WTC11 (cell line): Measurements from ENCODE around the gene DRD4. TPM values are rescaled to one million over a fixed set of nuclear protein-coding genes. Genes with fewer than 3 reads are reported as not detected.

ENCODE experiments used
- ATAC-seq: fragments of 200-7000 bp; cut with Tn5 transposase; 2 replicates; pipeline ENCODE4 v1.10.0; 2021; ENCODE audit warnings: mild to moderate bottlenecking, moderate library complexity
- CTCF ChIA-PET: fragments of 300-600 bp; sonication (Branson Sonifier 250); formaldehyde crosslinking; loops from one replicate; lab custom pipeline; 2021; ENCODE audit warnings: antibody characterized with exemption; lab: Charles Lee
- POLR2A ChIA-PET: fragments of 350-600 bp; sonication (Branson Sonifier 250); formaldehyde crosslinking; loops from one replicate; lab custom pipeline; 2021; ENCODE audit warnings: antibody characterized with exemption; lab: Charles Lee
- DNase-seq: peaks from one replicate; pipeline ENCODE4 v3.0.0; 2021; ENCODE audit warnings: low spot score
- H3K27ac Mint-ChIP-seq: 2 replicates; pipeline ENCODE4 v1.8.0; 2021; ENCODE audit warnings: mixed read lengths
- H3K27me3 Mint-ChIP-seq: 2 replicates; pipeline ENCODE4 v1.8.0; 2021; ENCODE audit warnings: low read depth, mild to moderate bottlenecking, moderate library complexity, mixed read lengths
- H3K36me3 Mint-ChIP-seq: 2 replicates; pipeline ENCODE4 v1.8.0; 2021; ENCODE audit warnings: mixed read lengths
- H3K4me1 Mint-ChIP-seq: 2 replicates; pipeline ENCODE4 v1.8.0; 2022; ENCODE audit warnings: mixed read lengths
- H3K4me3 Mint-ChIP-seq: 2 replicates; pipeline ENCODE4 v1.8.0; 2021; ENCODE audit warnings: mild to moderate bottlenecking, moderate library complexity, mixed read lengths
- H3K9me3 Mint-ChIP-seq: 2 replicates; pipeline ENCODE4 v1.8.0; 2021; ENCODE audit warnings: mixed read lengths
- CREB1 ChIP-seq: sonication (generic); formaldehyde crosslinking; IDR thresholded peaks from 2 replicates; pipeline ENCODE4 v1.8.0; 2023; ENCODE audit warnings: mild to moderate bottlenecking, missing genetic modification reagents
- CREM ChIP-seq: sonication (generic); formaldehyde crosslinking; IDR thresholded peaks from 2 replicates; pipeline ENCODE4 v1.8.1; 2022; ENCODE audit warnings: mild to moderate bottlenecking, missing genetic modification reagents, moderate library complexity
- CTCF ChIP-seq: fragments of 200-600 bp; IDR thresholded peaks from 2 replicates; pipeline ENCODE4 v1.8.0; 2022; ENCODE audit warnings: antibody characterized with exemption
- E2F5 ChIP-seq: sonication (generic); formaldehyde crosslinking; IDR thresholded peaks from 2 replicates; pipeline ENCODE4 v1.8.1; 2022; ENCODE audit warnings: mild to moderate bottlenecking, moderate library complexity, missing genetic modification reagents
- ELF4 ChIP-seq: sonication (generic); formaldehyde crosslinking; IDR thresholded peaks from 2 replicates; pipeline ENCODE4 v1.8.1; 2022; ENCODE audit warnings: low read depth, mild to moderate bottlenecking, moderate library complexity, missing genetic modification reagents
- EMX1 ChIP-seq: fragments of 250-450 bp; sonication (Bioruptor Pico); IDR thresholded peaks from 2 replicates; pipeline ENCODE4 v1.8.0; 2021; ENCODE audit warnings: mild to moderate bottlenecking
- GRHL2 ChIP-seq: fragments of 250-450 bp; sonication (Bioruptor Pico); IDR thresholded peaks from 2 replicates; pipeline ENCODE4 v1.8.0; 2022; ENCODE audit warnings: mild to moderate bottlenecking, moderate library complexity; ENCODE audit not compliant: insufficient replicate concordance, severe bottlenecking
- MYBL2 ChIP-seq: sonication (generic); formaldehyde crosslinking; IDR thresholded peaks from 2 replicates; pipeline ENCODE4 v1.8.1; 2023; ENCODE audit warnings: mild to moderate bottlenecking, moderate library complexity, missing genetic modification reagents
- NR1H2 ChIP-seq: sonication (generic); formaldehyde crosslinking; IDR thresholded peaks from 2 replicates; pipeline ENCODE4 v1.9.0; 2021; ENCODE audit warnings: mild to moderate bottlenecking, moderate library complexity, missing genetic modification reagents
- NR2C2 ChIP-seq: sonication (generic); formaldehyde crosslinking; IDR thresholded peaks from 2 replicates; pipeline ENCODE4 v1.8.0; 2022; ENCODE audit warnings: mild to moderate bottlenecking, missing genetic modification reagents
- PRRX2 ChIP-seq: fragments of 250-450 bp; sonication (Bioruptor Pico); IDR thresholded peaks from 2 replicates; pipeline ENCODE4 v1.8.0; 2021; ENCODE audit warnings: mild to moderate bottlenecking
- RELA ChIP-seq: sonication (generic); formaldehyde crosslinking; IDR thresholded peaks from 2 replicates; pipeline ENCODE4 v1.8.1; 2022; ENCODE audit warnings: missing genetic modification reagents, mild to moderate bottlenecking, borderline replicate concordance
- SOX15 ChIP-seq: fragments of 250-450 bp; sonication (Bioruptor Pico); IDR thresholded peaks from 2 replicates; pipeline ENCODE4 v1.9.0; 2021; ENCODE audit warnings: mild to moderate bottlenecking
- ZNF512 ChIP-seq: sonication (generic); formaldehyde crosslinking; IDR thresholded peaks from 2 replicates; pipeline ENCODE4 v1.8.1; 2022; ENCODE audit warnings: missing genetic modification reagents, borderline replicate concordance
- total RNA-seq: library from RNA; stranded (reverse); gene quantifications from 3 replicates; pipeline ENCODE4 v1.2.3, GENCODE V29; 2021
- TF ChIP-seq, protein P1 (sequence below): sonication (generic); formaldehyde crosslinking; IDR thresholded peaks from 2 replicates; pipeline ENCODE4 v1.8.0; 2023; ENCODE audit warnings: mild to moderate bottlenecking, missing genetic modification reagents
- TF ChIP-seq, protein P2 (sequence below): sonication (generic); formaldehyde crosslinking; IDR thresholded peaks from 2 replicates; pipeline ENCODE4 v1.8.1; 2022; ENCODE audit warnings: low read depth, missing genetic modification reagents, borderline replicate concordance

The DRD4 gene
- total RNA-seq, 1 experiment from 2014 or later, result 3.7 TPM

- DNase-seq (no peak), ATAC-seq (no peak)
- Mint-ChIP-seq H3K9me3 (no peaks in the 10 kb centered on the region), H3K27me3 (no peaks in the 10 kb centered on the region), H3K4me3 (no peak overlapping the region), H3K4me1 (no peaks in the 10 kb centered on the region), H3K36me3 (peaks cover 69% of the 10 kb centered on the region), H3K27ac (no peak overlapping the region)
- CTCF ChIA-PET, result no interaction called here
- TF ChIP-seq SOX15 (CRISPR knock-in tag), result no peak
- TF ChIP-seq, all 79 proteins: peak for 0
- POLR2A ChIA-PET, result no interaction called here
Observed at GRCh38 chr11:589798-590197, 47.3 kb upstream of the DRD4 start.

GRCh38 chr11:590997-591396, 46.1 kb upstream of the DRD4 start:
- Mint-ChIP-seq H3K4me3 (no peak overlapping the region), H3K36me3 (peaks cover 72% of the 10 kb centered on the region), H3K27me3 (no peaks in the 10 kb centered on the region), H3K4me1 (no peaks in the 10 kb centered on the region), H3K27ac (no peak overlapping the region), H3K9me3 (no peaks in the 10 kb centered on the region)
- ATAC-seq (no peak), DNase-seq (no peak)
- ChIA-PET POLR2A (no interaction called here), CTCF (no interaction called here)
- no peak for TF ChIP-seq NR2C2 (CRISPR knock-in tag)
- TF ChIP-seq E2F5 (CRISPR knock-in tag), result no peak
- TF ChIP-seq PRRX2 (CRISPR knock-in tag), result no peak
- no peak for TF ChIP-seq GRHL2 (CRISPR knock-in tag)
- TF ChIP-seq CTCF, result no peak
- no peak for TF ChIP-seq ZNF512 (CRISPR knock-in tag)
- TF ChIP-seq MYBL2 (CRISPR knock-in tag), result no peak
- no peak for TF ChIP-seq NR1H2

DNA sequence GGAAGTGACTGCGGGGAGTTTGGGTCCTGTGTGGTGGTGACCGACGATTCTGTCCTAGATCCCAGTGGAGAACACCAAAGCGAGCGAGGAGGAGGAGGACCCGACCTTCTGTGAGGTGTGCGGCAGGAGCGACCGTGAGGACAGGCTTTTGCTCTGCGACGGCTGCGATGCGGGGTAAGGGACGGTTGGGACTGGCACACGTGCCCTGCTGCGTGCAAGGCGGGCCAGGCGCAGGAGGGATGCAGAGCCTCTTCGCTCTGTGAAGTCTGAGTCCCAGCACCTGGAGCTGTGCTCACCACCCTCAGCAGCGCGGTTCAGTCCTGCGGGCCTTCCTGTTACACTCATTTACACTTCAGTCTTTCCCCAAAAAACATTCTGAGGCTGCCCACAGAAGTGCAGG, 44.6 kb upstream of the DRD4 start:
- Mint-ChIP-seq H3K27me3 (no peaks in the 10 kb centered on the region), H3K27ac (no peak overlapping the region; the same call in 1 of the 2 replicates), H3K36me3 (peaks cover 70% of the 10 kb centered on the region), H3K9me3 (no peaks in the 10 kb centered on the region), H3K4me1 (no peaks in the 10 kb centered on the region), H3K4me3 (no peak overlapping the region)
- ChIA-PET CTCF (no interaction called here), POLR2A (no interaction called here)
- ATAC-seq (no peak), DNase-seq (no peak)
- TF ChIP-seq CREB1 (no peak), NR1H2 (no peak)

- TF ChIP-seq RELA (CRISPR knock-in tag), result no peak
- H3K27ac Mint-ChIP-seq, result no peak overlapping the region
- H3K36me3 Mint-ChIP-seq, result peaks cover 66% of the 10 kb centered on the region
- ATAC-seq (no peak), DNase-seq (no peak)
- no peaks in the 10 kb centered on the region for H3K27me3 Mint-ChIP-seq
- no peaks in the 10 kb centered on the region for H3K9me3 Mint-ChIP-seq
- ChIA-PET CTCF (no interaction called here), POLR2A (no interaction called here)
- no peak overlapping the region for H3K4me3 Mint-ChIP-seq
- H3K4me1 Mint-ChIP-seq, result no peaks in the 10 kb centered on the region
Observed at GRCh38 chr11:592918-593317, 44.2 kb upstream of the DRD4 start.

DNA sequence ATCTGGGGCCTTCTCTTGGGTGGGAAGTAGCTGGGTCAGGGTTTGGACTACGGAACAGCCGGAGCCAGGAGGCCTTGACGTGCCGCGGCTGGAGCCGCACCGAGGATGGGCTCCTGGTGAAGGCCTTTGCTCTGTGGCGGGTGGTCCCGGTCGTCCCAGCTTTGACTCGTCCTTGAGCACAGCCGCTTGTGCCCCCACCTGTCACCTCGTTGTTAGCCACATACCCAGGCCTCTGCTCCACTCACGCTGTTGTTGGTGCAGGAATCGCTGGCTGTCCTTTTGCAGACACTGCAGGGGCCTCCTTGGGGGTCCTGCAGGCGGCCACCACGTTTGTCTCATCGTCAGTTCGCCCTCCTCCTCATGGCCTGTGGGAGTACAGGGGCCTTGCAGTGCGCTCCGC, 43.7 kb upstream of the DRD4 start:
- ChIA-PET POLR2A (no interaction called here), CTCF (no interaction called here)
- DNase-seq (no peak), ATAC-seq (no peak)
- Mint-ChIP-seq H3K4me3 (no peak overlapping the region), H3K27ac (no peak overlapping the region), H3K36me3 (peaks cover 64% of the 10 kb centered on the region), H3K4me1 (no peaks in the 10 kb centered on the region), H3K9me3 (no peaks in the 10 kb centered on the region), H3K27me3 (no peaks in the 10 kb centered on the region)
- TF ChIP-seq, protein P1, sequence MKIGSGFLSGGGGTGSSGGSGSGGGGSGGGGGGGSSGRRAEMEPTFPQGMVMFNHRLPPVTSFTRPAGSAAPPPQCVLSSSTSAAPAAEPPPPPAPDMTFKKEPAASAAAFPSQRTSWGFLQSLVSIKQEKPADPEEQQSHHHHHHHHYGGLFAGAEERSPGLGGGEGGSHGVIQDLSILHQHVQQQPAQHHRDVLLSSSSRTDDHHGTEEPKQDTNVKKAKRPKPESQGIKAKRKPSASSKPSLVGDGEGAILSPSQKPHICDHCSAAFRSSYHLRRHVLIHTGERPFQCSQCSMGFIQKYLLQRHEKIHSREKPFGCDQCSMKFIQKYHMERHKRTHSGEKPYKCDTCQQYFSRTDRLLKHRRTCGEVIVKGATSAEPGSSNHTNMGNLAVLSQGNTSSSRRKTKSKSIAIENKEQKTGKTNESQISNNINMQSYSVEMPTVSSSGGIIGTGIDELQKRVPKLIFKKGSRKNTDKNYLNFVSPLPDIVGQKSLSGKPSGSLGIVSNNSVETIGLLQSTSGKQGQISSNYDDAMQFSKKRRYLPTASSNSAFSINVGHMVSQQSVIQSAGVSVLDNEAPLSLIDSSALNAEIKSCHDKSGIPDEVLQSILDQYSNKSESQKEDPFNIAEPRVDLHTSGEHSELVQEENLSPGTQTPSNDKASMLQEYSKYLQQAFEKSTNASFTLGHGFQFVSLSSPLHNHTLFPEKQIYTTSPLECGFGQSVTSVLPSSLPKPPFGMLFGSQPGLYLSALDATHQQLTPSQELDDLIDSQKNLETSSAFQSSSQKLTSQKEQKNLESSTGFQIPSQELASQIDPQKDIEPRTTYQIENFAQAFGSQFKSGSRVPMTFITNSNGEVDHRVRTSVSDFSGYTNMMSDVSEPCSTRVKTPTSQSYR, result no peak
- no peak for TF ChIP-seq CTCF
- TF ChIP-seq, protein P2, sequence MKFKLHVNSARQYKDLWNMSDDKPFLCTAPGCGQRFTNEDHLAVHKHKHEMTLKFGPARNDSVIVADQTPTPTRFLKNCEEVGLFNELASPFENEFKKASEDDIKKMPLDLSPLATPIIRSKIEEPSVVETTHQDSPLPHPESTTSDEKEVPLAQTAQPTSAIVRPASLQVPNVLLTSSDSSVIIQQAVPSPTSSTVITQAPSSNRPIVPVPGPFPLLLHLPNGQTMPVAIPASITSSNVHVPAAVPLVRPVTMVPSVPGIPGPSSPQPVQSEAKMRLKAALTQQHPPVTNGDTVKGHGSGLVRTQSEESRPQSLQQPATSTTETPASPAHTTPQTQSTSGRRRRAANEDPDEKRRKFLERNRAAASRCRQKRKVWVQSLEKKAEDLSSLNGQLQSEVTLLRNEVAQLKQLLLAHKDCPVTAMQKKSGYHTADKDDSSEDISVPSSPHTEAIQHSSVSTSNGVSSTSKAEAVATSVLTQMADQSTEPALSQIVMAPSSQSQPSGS, result no peak
- TF ChIP-seq CREM (CRISPR knock-in tag), result no peak
- TF ChIP-seq EMX1, result no peak
- no peak for TF ChIP-seq ELF4 (CRISPR knock-in tag)
